ENCODE results near the gene FOXN1. TPM values are rescaled to one million over a fixed set of nuclear protein-coding genes. Genes with fewer than 3 reads are reported as not detected.

FOXN1 gene
- total and polyA plus RNA-seq, 2 of the 13 experiments (the other 11 are each of a cell fraction or from before 2014, with no cell fraction given): 0.01 TPM; not detected in 1

- TF ChIP-seq ZBTB49 (CRISPR knock-in tag; IDR thresholded peaks at IDR 0.05; ENCODE audit: borderline replicate concordance) (no peak), NR2C2 (CRISPR knock-in tag; IDR thresholded peaks at IDR 0.05; ENCODE audit: borderline replicate concordance) (no peak), ZNF530 (CRISPR knock-in tag; IDR thresholded peaks at IDR 0.05; ENCODE audit: low read depth) (no peak)
Observed at GRCh38 chr17:28549236-28550132, 43.3 kb downstream of the FOXN1 start (continued).

GRCh38 chr17:28550858-28551257, 44.7 kb downstream of the FOXN1 start:
- no peak overlapping the region for H3K27ac ChIP-seq (ENCODE audit: extremely low read length, insufficient read depth, low read length)
- no peaks in the 10 kb centered on the region for H4K20me1 ChIP-seq (ENCODE audit: insufficient read depth, low read length)
- intact Hi-C loops (cut with micrococcal nuclease; ENCODE audit: unreplicated experiment) (no loop called here), in situ Hi-C loops (cut with HindIII; ENCODE audit: extremely low pct_ligation_motif_present, low pct_unique_long_range_greater_than_20kb) (no loop called here)
- DNase-seq (ENCODE audit: low spot score): no peak
- no CpG with 5 or more reads among the region's 1 CpG for WGBS (ENCODE audit: low lambda C conversion rate)
- H3K79me2 ChIP-seq (ENCODE audit: insufficient read depth, low read length): no peaks in the 10 kb centered on the region
- H3K9me3 ChIP-seq (ENCODE audit: low read length): no peaks in the 10 kb centered on the region
- POLR2A ChIA-PET: interaction anchor here (0.7 kb wide), 1 partner anchor 62 kb away, joined by 3 read pairs; no protein-coding TSS in a partner anchor
- ATAC-seq: no peak
- H3K4me2 ChIP-seq (ENCODE audit: low read depth, low read length): peak overlapping the region; percentile 92; the same call in 1 of the 2 replicates
- peaks cover 6 to 19% of the 10 kb centered on the region in 2 experiments for H3K36me3 ChIP-seq (replicated peaks in 1 of 2; ENCODE audit: control insufficient read depth in 1 of 2, insufficient read depth in 2 of 2, low read length in 2 of 2)
- H2AFZ ChIP-seq (ENCODE audit: low read length): no peak overlapping the region
- no peaks in the 10 kb centered on the region for H3K27me3 ChIP-seq (ENCODE audit: control insufficient read depth in 1 of 2, insufficient read depth in 2 of 2, low read length in 2 of 2)
- H3K9ac ChIP-seq (ENCODE audit: insufficient read depth, low read depth, low read length): no peak overlapping the region
- peaks cover 44% of the 10 kb centered on the region for H3K4me1 ChIP-seq (ENCODE audit: insufficient read depth, low read length)
- BruUV-seq (replicated peaks): no TSS peak
- H3K4me3 ChIP-seq (replicated peaks in 1 of 3; ENCODE audit: insufficient read depth in 1 of 3, low read depth in 2 of 3, low read length in 3 of 3): no peak overlapping the region; a peak in 1 of 6 replicates
- no peak for FAIRE-seq
- CTCF ChIA-PET (ENCODE audit: low intra/inter-chr PET ratio, low total read pairs): no interaction called here
- TF ChIP-seq SYNCRIP (IDR thresholded peaks at IDR 0.05; ENCODE audit: insufficient read depth, low read depth, low read length) (no peak), ZNF678 (CRISPR knock-in tag; IDR thresholded peaks at IDR 0.05) (no peak), ZNF740 (CRISPR knock-in tag; IDR thresholded peaks at IDR 0.05) (no peak), NCOA2 (CRISPR knock-in tag; IDR thresholded peaks at IDR 0.05) (no peak), REXO4 (CRISPR knock-in tag; IDR thresholded peaks at IDR 0.05; ENCODE audit: borderline replicate concordance) (no peak), HBP1 (CRISPR knock-in tag; IDR thresholded peaks at IDR 0.05; ENCODE audit: low read depth) (no peak), ZFYVE20 (CRISPR knock-in tag; IDR thresholded peaks at IDR 0.05; ENCODE audit: borderline replicate concordance, low read depth) (no peak), ZNF431 (CRISPR knock-in tag; IDR thresholded peaks at IDR 0.05; ENCODE audit: borderline replicate concordance, low read depth) (no peak), ZBTB26 (CRISPR knock-in tag; IDR thresholded peaks at IDR 0.05; ENCODE audit: borderline replicate concordance) (no peak), NFIC (IDR thresholded peaks at IDR 0.05; ENCODE audit: low read length) (no peak), SP4 (CRISPR knock-in tag; IDR thresholded peaks at IDR 0.05) (no peak)

Data from HepG2 (cell line).